ENCODE measurements around the gene GRIA4.

- TF ChIP-seq, protein P1, sequence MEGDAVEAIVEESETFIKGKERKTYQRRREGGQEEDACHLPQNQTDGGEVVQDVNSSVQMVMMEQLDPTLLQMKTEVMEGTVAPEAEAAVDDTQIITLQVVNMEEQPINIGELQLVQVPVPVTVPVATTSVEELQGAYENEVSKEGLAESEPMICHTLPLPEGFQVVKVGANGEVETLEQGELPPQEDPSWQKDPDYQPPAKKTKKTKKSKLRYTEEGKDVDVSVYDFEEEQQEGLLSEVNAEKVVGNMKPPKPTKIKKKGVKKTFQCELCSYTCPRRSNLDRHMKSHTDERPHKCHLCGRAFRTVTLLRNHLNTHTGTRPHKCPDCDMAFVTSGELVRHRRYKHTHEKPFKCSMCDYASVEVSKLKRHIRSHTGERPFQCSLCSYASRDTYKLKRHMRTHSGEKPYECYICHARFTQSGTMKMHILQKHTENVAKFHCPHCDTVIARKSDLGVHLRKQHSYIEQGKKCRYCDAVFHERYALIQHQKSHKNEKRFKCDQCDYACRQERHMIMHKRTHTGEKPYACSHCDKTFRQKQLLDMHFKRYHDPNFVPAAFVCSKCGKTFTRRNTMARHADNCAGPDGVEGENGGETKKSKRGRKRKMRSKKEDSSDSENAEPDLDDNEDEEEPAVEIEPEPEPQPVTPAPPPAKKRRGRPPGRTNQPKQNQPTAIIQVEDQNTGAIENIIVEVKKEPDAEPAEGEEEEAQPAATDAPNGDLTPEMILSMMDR (conservative IDR thresholded peaks at IDR 0.05; ENCODE audit: low read depth, low read length): no peak
- no peak for TF ChIP-seq EZH2 (IDR thresholded peaks at IDR 0.05; ENCODE audit: borderline replicate concordance, low read depth, low read length, poor library complexity, severe bottlenecking)
Measured at GRCh38 chr11:105689631-105690030, 79.8 kb downstream of the GRIA4 start.

Data from A673 (cell line).